HG03280 (cell line): Measurements from ENCODE around the gene RNF215.
A peak's percentile ranks its signal among the peaks of the same experiment; 100 is the strongest.
"Not testable (repeated sequence)": the region's sequence is repeated elsewhere in the genome, so short reads cannot be mapped to it uniquely, and the experiment has no call there.

Experiments used
- ATAC-seq: cut with Tn5 transposase; IDR thresholded peaks from one replicate; pipeline ENCODE4 v1.9.1; 2021; ENCODE audit warnings: mild to moderate bottlenecking, moderate library complexity; ENCODE audit not compliant: unreplicated experiment

RNF215 gene

GRCh38 chr22:30365891-30366290, 21.3 kb downstream of the RNF215 start:
- no peak for ATAC-seq

GRCh38 chr22:30362651-30363281, 24.4 kb downstream of the RNF215 start:
- no peak for ATAC-seq

DNA sequence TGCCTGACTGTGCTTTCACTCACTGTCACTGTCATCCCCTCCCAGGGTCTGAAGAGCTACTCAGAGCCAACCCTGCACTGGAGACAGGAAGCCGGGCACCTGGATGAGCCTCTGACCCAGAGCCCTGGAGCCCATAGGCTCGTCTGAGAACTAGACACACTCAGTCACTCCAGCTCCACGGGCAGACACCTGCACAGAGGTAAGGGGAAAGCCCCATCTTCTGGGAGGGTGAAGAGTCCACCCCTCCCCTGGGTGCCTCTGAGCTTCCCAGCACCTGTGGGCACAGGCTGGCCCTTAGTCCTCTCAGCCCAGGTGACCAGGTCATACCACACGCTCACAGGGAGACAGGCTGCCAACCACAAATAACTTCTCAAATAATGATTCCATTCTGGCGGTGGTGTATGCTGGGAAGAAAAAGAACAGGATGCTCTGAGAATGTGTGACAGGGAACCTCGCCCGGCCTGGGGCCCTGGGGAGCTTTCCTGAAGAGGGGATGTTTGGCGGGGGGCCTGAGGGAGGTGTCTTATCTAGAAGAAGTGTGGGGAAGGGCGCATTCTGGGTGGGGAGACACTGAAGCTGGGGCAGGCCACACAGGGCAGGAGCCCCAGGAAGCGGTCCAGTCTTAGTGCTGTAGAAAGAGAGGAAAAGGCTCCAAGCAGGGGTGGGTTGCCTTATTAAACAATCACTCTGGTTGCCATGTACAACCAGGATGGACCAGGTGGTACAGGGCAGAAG, 25.1 kb downstream of the RNF215 start:
- ATAC-seq = no peak

DNA sequence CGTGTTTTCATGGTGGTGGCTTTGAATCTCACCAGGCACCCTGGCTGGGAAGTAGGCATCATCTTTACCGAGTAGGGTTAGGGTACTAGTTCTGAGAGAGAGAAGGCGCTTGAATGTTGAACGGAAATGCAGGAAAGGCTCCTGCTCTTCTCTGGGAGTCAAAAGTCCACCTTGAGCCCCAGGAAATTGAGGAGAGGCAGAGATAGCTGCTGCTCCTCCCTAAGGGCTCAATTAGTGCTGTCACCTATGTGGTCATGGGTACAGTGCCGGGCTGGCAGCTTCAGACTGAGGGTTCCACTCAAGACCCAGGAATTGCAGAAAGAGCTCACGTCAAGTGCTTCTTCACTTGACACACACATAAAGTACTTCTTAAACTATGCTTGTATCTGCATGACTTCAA, 28.7 kb downstream of the RNF215 start:
- no peak for ATAC-seq

- ATAC-seq = no peak
Observed at GRCh38 chr22:30357650-30358215, 29.5 kb downstream of the RNF215 start.

DNA sequence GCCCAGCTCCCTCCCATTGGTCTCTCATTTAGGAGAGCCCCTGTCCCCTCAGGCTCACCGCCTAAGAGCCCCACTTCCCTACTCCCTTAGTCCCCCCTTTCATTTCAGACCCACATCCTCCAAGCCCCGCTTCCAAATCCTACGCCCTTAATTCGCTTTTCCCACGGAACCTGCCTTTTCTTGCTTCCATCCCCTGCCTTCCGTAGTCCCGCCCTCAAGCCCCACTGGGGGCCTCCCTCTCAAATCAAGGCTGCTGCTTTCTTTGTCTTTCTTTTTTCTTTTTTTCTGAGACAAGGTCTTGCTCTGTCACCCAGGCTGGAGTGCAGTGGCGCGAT, 30.0 kb downstream of the RNF215 start:
- ATAC-seq = no peak

DNA sequence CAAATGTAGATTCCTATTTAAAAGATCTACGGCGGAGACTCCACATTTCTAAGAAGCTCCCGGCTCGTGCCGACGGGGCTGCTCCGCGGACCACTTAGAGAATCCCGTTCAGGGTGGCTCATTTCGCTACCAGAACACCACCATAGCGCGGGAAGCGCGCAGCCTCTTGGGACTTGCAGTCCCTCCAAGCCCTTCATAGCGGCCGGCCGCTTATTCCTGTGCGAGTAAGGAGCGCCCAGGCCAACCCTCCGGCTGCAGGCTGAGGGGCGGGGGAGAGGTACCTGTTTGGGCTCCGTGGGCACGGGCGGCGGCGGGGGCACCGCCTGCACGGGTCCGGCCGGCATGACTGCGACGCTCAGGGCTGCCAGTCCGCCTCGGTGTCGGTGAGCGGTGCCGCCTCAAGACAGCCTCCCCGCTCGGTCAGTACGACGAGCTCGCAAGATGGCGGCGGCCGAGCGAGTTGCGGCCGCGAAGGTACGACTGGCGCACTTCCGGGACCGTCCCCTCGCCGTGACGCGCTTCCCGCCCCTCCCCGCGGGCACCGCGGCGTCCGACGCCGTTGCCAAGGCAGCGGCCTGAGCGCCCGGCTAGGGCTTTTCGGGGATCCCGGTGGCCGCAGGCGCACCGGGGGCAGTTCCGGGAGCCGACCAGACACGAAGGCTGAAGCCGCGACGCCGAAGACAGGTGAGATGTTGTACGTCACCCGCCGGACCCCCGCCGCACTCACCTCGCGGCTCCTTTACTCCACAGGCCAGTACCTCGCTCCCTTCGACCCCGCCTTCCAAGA, 30.6 kb downstream of the RNF215 start, which contains the start of the genes CCDC157 and SF3A1:
Gene CCDC157 (plus strand): TSS at position 559 of the 787 bp plus-strand sequence. CDS start 8,994 bp downstream, outside the sequence.
Gene SF3A1 (minus strand): TSS at position 446 of the 787 bp plus-strand sequence. CDS start 102 bp downstream, at position 344.
- peak; percentile 93 for ATAC-seq

DNA sequence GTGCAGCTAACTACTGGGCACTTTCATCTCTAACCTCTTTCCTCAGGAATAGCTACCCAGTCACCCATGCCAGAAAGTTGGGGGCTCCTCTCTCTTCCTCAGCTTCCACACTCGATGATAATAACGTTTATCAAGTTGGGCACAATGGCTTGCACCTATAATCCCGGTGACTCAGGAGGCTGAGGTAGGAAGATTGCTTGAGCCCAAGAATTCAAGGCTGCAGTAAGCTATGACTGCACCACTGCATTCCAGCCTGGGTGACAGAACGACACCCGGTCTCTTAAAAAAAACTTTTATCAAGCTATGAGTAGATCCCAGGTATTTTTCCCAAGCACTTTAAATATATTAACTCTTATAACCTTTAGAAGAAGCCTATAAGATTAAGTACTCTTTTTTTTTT, 32.6 kb downstream of the RNF215 start:
- ATAC-seq = no peak

GRCh38 chr22:30351226-30351625, 36.0 kb downstream of the RNF215 start:
- ATAC-seq = no peak

- ATAC-seq = no peak
Observed at GRCh38 chr22:30348809-30349208, 38.4 kb downstream of the RNF215 start.

DNA sequence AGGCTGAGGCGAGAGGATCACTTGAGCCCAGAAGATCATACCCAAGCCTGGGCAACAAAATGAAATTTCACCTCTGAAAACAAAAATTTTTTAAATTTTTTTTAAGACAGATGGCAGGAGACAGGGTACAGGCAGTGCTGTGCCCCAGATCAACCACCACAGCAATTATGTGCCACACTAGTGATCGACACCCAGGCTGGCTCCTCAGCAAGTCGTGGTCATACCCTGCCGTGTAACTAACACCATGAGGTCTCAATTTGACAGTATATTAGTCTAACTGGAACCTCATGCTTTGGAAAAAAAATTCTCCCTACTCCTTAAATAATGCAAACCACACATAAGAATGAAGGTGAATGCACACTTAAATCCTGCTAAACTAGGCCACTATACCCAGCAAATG, 38.8 kb downstream of the RNF215 start:
- no peak for ATAC-seq

DNA sequence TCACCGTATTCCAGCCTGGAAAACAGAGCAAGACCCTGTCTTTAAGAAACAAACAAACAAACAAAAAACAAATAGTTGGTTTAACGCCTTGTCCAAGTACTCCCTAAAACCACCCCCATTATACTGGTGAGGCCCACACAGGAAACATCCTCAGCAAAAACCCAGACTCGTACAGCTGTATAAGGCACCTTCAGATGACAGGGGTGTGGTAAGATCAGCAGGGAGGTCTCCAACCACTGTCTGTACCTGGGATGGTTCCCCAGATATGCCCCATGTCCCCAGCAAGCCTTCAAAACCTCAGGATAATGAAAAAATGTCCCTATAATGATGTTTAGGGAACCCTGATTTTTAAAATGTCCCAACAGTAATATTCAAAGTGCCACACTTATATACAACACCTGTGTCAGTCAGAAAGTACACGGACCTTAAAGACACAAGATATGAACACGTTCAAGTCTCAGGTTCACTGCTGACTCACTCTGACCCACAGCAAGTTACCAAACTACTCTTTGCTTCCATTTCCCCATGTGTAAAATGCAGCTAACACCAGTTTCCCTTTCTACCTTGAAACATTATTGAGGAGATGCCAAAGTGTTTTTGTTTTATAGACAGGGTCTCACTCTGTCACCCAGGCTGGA, 39.8 kb downstream of the RNF215 start:
- no peak for ATAC-seq

DNA sequence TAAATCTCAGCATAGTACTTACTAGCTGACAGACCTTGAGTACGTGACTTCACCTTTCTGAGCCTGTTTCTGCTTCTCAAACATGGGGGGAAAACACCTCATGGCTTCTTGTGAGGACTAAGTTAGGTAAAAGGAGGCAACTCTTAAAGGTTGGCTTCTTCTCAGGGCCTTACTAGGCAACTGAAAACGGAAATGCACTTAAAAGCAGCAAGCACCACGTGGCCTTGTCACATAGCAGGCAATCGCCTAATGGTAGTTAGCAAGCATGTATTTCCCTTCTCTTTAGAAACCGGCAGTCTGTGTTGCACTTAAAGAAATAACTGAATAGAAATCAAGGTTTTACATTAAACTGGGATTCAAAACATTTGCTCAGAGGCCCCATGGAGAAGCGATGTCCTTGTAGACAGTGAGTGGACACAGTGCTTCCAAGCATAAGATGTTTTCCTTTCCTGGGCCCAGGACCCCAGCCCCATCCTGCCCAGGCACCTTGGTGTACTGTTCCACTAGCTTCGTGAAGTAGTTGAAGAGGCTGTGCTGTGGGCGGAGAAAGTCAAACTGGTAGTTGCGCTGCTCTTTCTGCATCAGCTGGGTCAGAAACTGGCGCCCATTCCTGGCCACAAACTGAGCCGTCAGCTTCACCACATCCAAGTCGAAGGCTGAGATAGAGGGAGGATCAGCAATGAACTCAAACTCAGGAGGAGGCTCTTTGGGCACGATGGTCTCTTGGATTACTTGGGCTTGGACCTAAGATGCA, 42.6 kb downstream of the RNF215 start:
- ATAC-seq = no peak

- ATAC-seq = no peak
Observed at GRCh38 chr22:30340911-30341685, 46.1 kb downstream of the RNF215 start.

DNA sequence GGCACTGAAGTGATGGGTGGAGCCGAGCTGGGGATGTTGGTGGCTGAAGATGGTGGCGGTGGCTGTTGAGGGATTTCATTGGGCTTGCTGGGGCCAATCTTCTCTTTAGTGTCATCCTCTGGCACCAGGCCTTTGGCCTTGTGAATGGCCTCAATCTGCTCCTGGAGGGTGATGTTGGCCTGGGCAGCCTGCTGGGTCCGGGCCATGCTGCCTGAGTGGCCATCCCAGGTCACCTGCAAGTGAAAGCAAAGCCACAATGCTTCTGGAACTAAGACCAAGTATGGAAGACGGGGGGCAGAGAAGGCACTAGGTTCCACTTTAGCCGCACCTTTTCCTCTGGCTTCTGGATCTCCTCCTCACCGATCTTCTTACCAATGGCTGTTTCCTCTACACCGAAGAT, 48.4 kb downstream of the RNF215 start:
- ATAC-seq = no peak

DNA sequence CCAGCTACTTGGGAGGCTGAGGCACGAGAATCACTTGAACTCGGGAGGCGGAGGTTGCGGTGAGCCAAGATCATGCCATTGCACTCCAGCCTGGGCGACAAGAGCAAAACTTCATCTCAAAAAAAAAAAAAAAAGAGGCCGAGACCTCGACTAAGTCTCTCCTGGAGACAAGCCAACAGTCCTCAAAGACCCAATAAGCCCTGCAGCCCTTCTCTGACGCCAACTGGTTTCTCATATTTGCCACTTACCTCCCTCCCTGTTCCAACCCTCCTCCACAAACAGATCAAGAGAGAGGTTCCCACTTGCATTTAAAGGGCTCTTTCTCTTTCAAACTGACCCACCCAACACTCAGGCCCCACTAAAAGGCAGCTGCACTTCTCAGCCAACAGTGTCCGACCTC, 48.9 kb downstream of the RNF215 start:
- ATAC-seq = not testable (repeated sequence)

DNA sequence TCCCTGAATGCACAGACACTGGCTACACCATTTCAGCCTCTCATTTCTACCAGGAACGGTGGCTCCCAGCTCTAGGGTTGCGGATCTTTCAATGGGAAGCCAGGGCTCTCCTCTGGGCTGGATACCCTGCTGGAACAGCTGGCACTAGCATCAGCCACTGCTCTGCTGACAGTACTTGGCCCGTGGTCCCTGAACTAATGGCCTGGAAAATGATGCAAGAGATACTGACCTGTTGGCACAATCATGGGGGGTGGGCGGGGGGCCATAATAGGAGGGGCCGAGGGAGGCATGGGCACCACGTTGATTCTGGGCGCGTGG, 49.8 kb downstream of the RNF215 start:
- ATAC-seq = no peak

DNA sequence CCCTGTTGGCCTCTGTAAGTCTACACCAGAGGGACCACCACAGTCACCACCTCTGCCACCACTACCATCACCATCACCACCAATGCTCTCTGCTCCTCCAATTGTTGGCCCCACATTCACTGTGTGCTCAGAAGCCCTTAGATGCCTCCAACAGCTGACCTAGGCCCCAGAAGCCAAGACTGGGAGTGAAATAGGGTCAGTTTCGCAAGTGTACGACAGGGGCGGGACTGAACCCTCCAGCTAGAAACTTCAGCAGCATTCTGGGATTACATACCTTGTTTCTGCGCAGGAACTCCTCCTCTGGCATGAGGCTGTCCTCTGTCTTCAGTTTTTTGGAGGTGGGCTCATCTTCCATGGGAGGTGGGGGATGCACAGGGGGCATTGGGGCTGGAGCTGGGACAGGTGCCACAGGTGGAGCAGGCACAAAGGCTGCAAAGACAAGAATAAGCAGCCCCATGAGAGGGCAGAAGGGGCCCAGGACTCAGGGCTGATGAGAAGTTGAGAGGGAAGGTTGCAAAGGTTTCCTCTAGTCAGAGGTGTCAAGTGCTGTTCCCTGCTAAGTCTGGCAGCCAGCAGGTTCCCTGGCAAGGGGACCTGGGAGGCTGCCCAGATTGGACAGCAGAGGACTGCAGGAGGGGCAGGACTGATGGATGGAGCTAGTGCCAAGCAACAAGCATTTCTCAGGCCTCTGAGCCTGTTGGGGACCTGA, 50.3 kb downstream of the RNF215 start:
- no peak for ATAC-seq

DNA sequence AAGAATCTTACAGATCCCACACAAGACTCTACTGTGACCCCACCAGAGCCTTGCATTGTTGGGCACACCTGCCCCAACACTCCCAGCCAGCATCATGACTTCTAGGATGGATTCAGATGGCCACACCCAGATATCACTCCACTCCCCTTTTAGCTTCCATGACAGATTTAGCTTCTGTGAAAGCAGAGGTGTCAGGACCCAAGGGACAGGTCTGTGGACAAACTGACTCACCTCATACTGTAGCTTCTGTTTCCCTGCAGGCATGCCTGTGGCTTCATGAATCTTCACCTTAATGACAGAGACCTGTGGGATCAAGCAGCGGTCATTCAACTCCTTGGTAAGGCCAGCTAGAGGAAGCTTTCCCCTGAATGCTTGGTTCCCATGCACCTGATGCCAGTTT, 52.0 kb downstream of the RNF215 start:
- ATAC-seq = no peak
